NCI-H1417 (cell line): ENCODE results near the gene S100A12.

Experiments used
- DNase-seq, 3 experiments: peaks; one replicate each; lab custom pipeline; 2025; lab: John Stamatoyannopoulos, UW

Gene S100A12

GRCh38 chr1:153367090-153367489, 8.3 kb downstream of the S100A12 start:
- DNase-seq: no peak

- DNase-seq: no peak
Measured at GRCh38 chr1:153366261-153366660, 9.2 kb downstream of the S100A12 start.

- no peak for DNase-seq
Measured at GRCh38 chr1:153365696-153366095, 9.7 kb downstream of the S100A12 start.

- DNase-seq: no peak
Measured at GRCh38 chr1:153364766-153365666, 10.4 kb downstream of the S100A12 start.

- no peak for DNase-seq
Measured at GRCh38 chr1:153364156-153364555, 11.3 kb downstream of the S100A12 start.

- DNase-seq: no peak
Measured at GRCh38 chr1:153363641-153364040, 11.8 kb downstream of the S100A12 start.

GRCh38 chr1:153362187-153362775, 13.1 kb downstream of the S100A12 start:
- DNase-seq: no peak

- no peak for DNase-seq
Measured at GRCh38 chr1:153361480-153362109, 13.8 kb downstream of the S100A12 start.

GRCh38 chr1:153360592-153361479, 14.6 kb downstream of the S100A12 start:
- DNase-seq: no peak

GRCh38 chr1:153360190-153360589, 15.2 kb downstream of the S100A12 start:
- no peak for DNase-seq

GRCh38 chr1:153359241-153359640, 16.2 kb downstream of the S100A12 start:
- DNase-seq: no peak

- DNase-seq: no peak
Measured at GRCh38 chr1:153358691-153358975, 16.8 kb downstream of the S100A12 start.

GRCh38 chr1:153357853-153358690, 17.3 kb downstream of the S100A12 start, which contains the start of gene S100A9:
Gene S100A9 (plus strand): TSS chr1:153357854. CDS start chr1:153358284, 430 bp downstream.
- no peak for DNase-seq

- DNase-seq: peak in 1 of 3 experiments; percentile 9
Measured at GRCh38 chr1:153357076-153357852, 18.2 kb downstream of the S100A12 start.

GRCh38 chr1:153356392-153357075, 18.9 kb downstream of the S100A12 start:
- no peak for DNase-seq

- DNase-seq: peak; percentile 43 to 81 (median 66)
Measured at GRCh38 chr1:153355445-153356071, 19.9 kb downstream of the S100A12 start.

- DNase-seq: no peak
Measured at GRCh38 chr1:153354515-153355193, 20.8 kb downstream of the S100A12 start.

- peak in 2 of 3 experiments; percentile 60 to 69 for DNase-seq
Measured at GRCh38 chr1:153353226-153353947, 22.0 kb downstream of the S100A12 start.
